ENCODE data around the gene HS3ST1. TPM values are rescaled to one million over a fixed set of nuclear protein-coding genes. Genes with fewer than 3 reads are reported as not detected.

Gene HS3ST1
- total RNA-seq, 2 experiments from 2014 or later, result not detected

DNA sequence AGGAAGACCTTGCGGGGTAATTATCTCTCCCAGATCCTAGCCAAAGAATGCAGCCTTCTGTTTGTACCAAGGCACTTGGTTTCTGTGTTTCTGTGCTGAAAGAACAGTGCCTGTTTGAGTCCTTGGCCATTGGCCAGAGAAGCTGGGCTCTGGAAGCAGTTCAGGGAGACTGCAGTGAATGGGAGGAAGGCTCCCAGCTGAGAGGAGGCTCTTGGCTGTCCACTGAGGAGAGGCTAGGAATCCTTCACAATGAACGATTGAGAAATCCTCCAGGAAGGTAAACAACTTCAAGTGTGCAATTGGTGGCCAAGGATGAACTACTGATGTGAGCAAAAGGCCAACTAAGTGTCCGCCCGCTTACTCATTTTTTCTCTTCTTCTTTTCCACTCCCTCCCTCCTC is 61.3 kb downstream of the HS3ST1 start:
- no peak overlapping the region for H3K27ac ChIP-seq (ENCODE audit: low read depth in 1 of 2, low read length in 2 of 2)
- no peaks in the 10 kb centered on the region for H3K36me3 Mint-ChIP-seq (ENCODE audit: low read depth)
- TF ChIP-seq, protein P1, sequence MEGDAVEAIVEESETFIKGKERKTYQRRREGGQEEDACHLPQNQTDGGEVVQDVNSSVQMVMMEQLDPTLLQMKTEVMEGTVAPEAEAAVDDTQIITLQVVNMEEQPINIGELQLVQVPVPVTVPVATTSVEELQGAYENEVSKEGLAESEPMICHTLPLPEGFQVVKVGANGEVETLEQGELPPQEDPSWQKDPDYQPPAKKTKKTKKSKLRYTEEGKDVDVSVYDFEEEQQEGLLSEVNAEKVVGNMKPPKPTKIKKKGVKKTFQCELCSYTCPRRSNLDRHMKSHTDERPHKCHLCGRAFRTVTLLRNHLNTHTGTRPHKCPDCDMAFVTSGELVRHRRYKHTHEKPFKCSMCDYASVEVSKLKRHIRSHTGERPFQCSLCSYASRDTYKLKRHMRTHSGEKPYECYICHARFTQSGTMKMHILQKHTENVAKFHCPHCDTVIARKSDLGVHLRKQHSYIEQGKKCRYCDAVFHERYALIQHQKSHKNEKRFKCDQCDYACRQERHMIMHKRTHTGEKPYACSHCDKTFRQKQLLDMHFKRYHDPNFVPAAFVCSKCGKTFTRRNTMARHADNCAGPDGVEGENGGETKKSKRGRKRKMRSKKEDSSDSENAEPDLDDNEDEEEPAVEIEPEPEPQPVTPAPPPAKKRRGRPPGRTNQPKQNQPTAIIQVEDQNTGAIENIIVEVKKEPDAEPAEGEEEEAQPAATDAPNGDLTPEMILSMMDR (IDR thresholded peaks at IDR 0.05), result no peak
- peaks cover 20% of the 10 kb centered on the region for H3K27me3 Mint-ChIP-seq
- intact Hi-C loops (cut with DNase I, micrococcal nuclease), result no loop called here
- H3K9me3 ChIP-seq (ENCODE audit: control insufficient read depth in 1 of 2, insufficient read depth in 1 of 2, low read length in 2 of 2), result peaks cover 0 to 12% of the 10 kb centered on the region in 2 experiments
- ChIA-PET CTCF (no interaction called here), POLR2A (no interaction called here)
- no peaks in the 10 kb centered on the region for H3K36me3 ChIP-seq (ENCODE audit: insufficient read depth, low read length)
- no peaks in the 10 kb centered on the region for H3K4me1 Mint-ChIP-seq (ENCODE audit: low read depth)
- DNase-seq (no peak), ATAC-seq (ENCODE audit: poor library complexity) (no peak)
- no peak overlapping the region for H3K27ac Mint-ChIP-seq
- peaks cover 0 to 11% of the 10 kb centered on the region in 2 experiments for H3K27me3 ChIP-seq (ENCODE audit: control insufficient read depth in 1 of 2, insufficient read depth in 2 of 2, low read length in 2 of 2)
- H3K4me3 Mint-ChIP-seq, result no peak overlapping the region
- H3K4me1 ChIP-seq (ENCODE audit: insufficient read depth, low read length), result no peaks in the 10 kb centered on the region
- H3K4me3 ChIP-seq (ENCODE audit: low read length), result no peak overlapping the region
- no peaks in the 10 kb centered on the region for H3K9me3 Mint-ChIP-seq

DNA sequence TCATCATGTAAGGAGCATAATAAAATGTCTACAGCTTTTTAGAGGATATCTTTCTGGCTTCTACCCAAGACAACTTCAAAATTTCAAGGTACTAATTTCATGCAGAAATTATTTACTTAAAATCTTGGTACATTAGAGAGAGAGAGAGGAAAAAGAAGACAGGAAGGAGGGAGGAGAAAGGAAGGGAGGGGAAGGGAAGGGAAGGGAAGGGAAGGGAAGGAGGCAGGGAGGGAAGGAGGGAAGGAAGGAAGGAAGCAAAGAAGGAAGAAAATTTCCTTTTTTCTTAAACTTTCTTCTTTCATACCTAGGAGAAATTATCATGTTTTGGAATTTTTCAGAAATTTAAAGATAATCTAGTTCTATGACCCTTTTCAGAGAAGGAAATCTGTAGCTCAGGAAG is 61.8 kb downstream of the HS3ST1 start:
- H3K27ac Mint-ChIP-seq, result no peak overlapping the region
- H3K9me3 Mint-ChIP-seq, result no peaks in the 10 kb centered on the region
- no peak for ATAC-seq (ENCODE audit: poor library complexity)
- intact Hi-C loops (cut with DNase I, micrococcal nuclease), result no loop called here
- ChIA-PET POLR2A (no interaction called here), CTCF (no interaction called here)
- H3K4me3 ChIP-seq (ENCODE audit: low read length), result no peak overlapping the region
- H3K9me3 ChIP-seq (ENCODE audit: control insufficient read depth in 1 of 2, insufficient read depth in 1 of 2, low read length in 2 of 2), result peaks cover 0 to 12% of the 10 kb centered on the region in 2 experiments
- H3K4me1 Mint-ChIP-seq (ENCODE audit: low read depth), result no peaks in the 10 kb centered on the region
- no peaks in the 10 kb centered on the region for H3K4me1 ChIP-seq (ENCODE audit: insufficient read depth, low read length)
- H3K36me3 ChIP-seq (ENCODE audit: insufficient read depth, low read length), result no peaks in the 10 kb centered on the region
- DNase-seq, result no peak
- TF ChIP-seq, protein P1 (IDR thresholded peaks at IDR 0.05), result no peak
- peaks cover 0 to 11% of the 10 kb centered on the region in 2 experiments for H3K27me3 ChIP-seq (ENCODE audit: control insufficient read depth in 1 of 2, insufficient read depth in 2 of 2, low read length in 2 of 2)
- H3K27me3 Mint-ChIP-seq, result peaks cover 20% of the 10 kb centered on the region
- no peak overlapping the region for H3K4me3 Mint-ChIP-seq
- no peak overlapping the region for H3K27ac ChIP-seq (ENCODE audit: low read depth in 1 of 2, low read length in 2 of 2)
- no peaks in the 10 kb centered on the region for H3K36me3 Mint-ChIP-seq (ENCODE audit: low read depth)

GRCh38 chr4:11365039-11365438 is 63.7 kb downstream of the HS3ST1 start:
- H3K4me1 Mint-ChIP-seq (ENCODE audit: low read depth), result no peaks in the 10 kb centered on the region
- ATAC-seq (ENCODE audit: poor library complexity) (no peak), DNase-seq (no peak)
- H3K4me3 Mint-ChIP-seq, result no peak overlapping the region
- Histone ChIP-seq H3K27ac (ENCODE audit: low read depth in 1 of 2, low read length in 2 of 2) (no peak overlapping the region), H3K36me3 (ENCODE audit: insufficient read depth, low read length) (no peaks in the 10 kb centered on the region), H3K4me1 (ENCODE audit: insufficient read depth, low read length) (no peaks in the 10 kb centered on the region), H3K9me3 (ENCODE audit: control insufficient read depth in 1 of 2, insufficient read depth in 1 of 2, low read length in 2 of 2) (peaks cover 0 to 12% of the 10 kb centered on the region in 2 experiments), H3K4me3 (ENCODE audit: low read length) (no peak overlapping the region), H3K27me3 (ENCODE audit: control insufficient read depth in 1 of 2, insufficient read depth in 2 of 2, low read length in 2 of 2) (peaks cover 0 to 11% of the 10 kb centered on the region in 2 experiments)
- ChIA-PET CTCF (no interaction called here), POLR2A (no interaction called here)
- peaks cover 20% of the 10 kb centered on the region for H3K27me3 Mint-ChIP-seq
- no peaks in the 10 kb centered on the region for H3K9me3 Mint-ChIP-seq
- intact Hi-C loops (cut with DNase I, micrococcal nuclease), result no loop called here
- H3K36me3 Mint-ChIP-seq (ENCODE audit: low read depth), result no peaks in the 10 kb centered on the region
- TF ChIP-seq, protein P1 (IDR thresholded peaks at IDR 0.05), result no peak
- no peak overlapping the region for H3K27ac Mint-ChIP-seq
